ENCODE results near the gene CADM1. TPM values are rescaled to one million over a fixed set of nuclear protein-coding genes. Genes with fewer than 3 reads are reported as not detected.

CADM1 gene
- total RNA-seq, 1 experiment from 2014 or later: 12.9 TPM

GRCh38 chr11:115550291-115551059 lies 46.3 kb upstream of the CADM1 start:
- POLR2A ChIA-PET (ENCODE audit: low non-redundant PET): no interaction called here
- Histone ChIP-seq H3K4me3 (ENCODE audit: low read depth, low read length, poor library complexity, severe bottlenecking) (no peak overlapping the region), H3K4me1 (ENCODE audit: insufficient read depth, low read length, poor library complexity, severe bottlenecking) (no peaks in the 10 kb centered on the region), H3K36me3 (ENCODE audit: insufficient read depth, low read length, poor library complexity, severe bottlenecking) (no peaks in the 10 kb centered on the region), H3K27me3 (replicated peaks; ENCODE audit: insufficient read depth, low read depth, low read length, poor library complexity) (no peaks in the 10 kb centered on the region), H3K9me3 (ENCODE audit: low read depth, low read length, poor library complexity, severe bottlenecking) (no peaks in the 10 kb centered on the region), H3K27ac (ENCODE audit: low read depth, low read length, poor library complexity, severe bottlenecking) (no peak overlapping the region)
- TF ChIP-seq CTCF (conservative IDR thresholded peaks at IDR 0.05; ENCODE audit: low read depth, low read length): no peak
- TF ChIP-seq EZH2 (IDR thresholded peaks at IDR 0.05; ENCODE audit: borderline replicate concordance, low read depth, low read length, poor library complexity, severe bottlenecking): no peak
- no peak for DNase-seq (ENCODE audit: low spot score)
- intact Hi-C loops (cut with micrococcal nuclease; ENCODE audit: unreplicated experiment): no loop called here
- CTCF ChIA-PET: no interaction called here
- BruUV-seq (replicated peaks): no TSS peak

- ChIA-PET POLR2A (ENCODE audit: low non-redundant PET) (no interaction called here), CTCF (no interaction called here)
- H3K27me3 ChIP-seq (replicated peaks; ENCODE audit: insufficient read depth, low read depth, low read length, poor library complexity): no peaks in the 10 kb centered on the region
- intact Hi-C loops (cut with micrococcal nuclease; ENCODE audit: unreplicated experiment): no loop called here
- no peak for DNase-seq (ENCODE audit: low spot score)
- TF ChIP-seq CTCF (conservative IDR thresholded peaks at IDR 0.05; ENCODE audit: low read depth, low read length) (no peak), EZH2 (IDR thresholded peaks at IDR 0.05; ENCODE audit: borderline replicate concordance, low read depth, low read length, poor library complexity, severe bottlenecking) (no peak)
- H3K9me3 ChIP-seq (ENCODE audit: low read depth, low read length, poor library complexity, severe bottlenecking): no peaks in the 10 kb centered on the region
- no peaks in the 10 kb centered on the region for H3K4me1 ChIP-seq (ENCODE audit: insufficient read depth, low read length, poor library complexity, severe bottlenecking)
- no peaks in the 10 kb centered on the region for H3K36me3 ChIP-seq (ENCODE audit: insufficient read depth, low read length, poor library complexity, severe bottlenecking)
- no peak overlapping the region for H3K4me3 ChIP-seq (ENCODE audit: low read depth, low read length, poor library complexity, severe bottlenecking)
- H3K27ac ChIP-seq (ENCODE audit: low read depth, low read length, poor library complexity, severe bottlenecking): no peak overlapping the region
- no TSS peak for BruUV-seq (replicated peaks)
Measured at GRCh38 chr11:115548878-115549528, 44.8 kb upstream of the CADM1 start.

GRCh38 chr11:115545581-115546210 lies 41.5 kb upstream of the CADM1 start:
- Histone ChIP-seq H3K9me3 (ENCODE audit: low read depth, low read length, poor library complexity, severe bottlenecking) (no peaks in the 10 kb centered on the region), H3K27ac (ENCODE audit: low read depth, low read length, poor library complexity, severe bottlenecking) (no peak overlapping the region), H3K36me3 (ENCODE audit: insufficient read depth, low read length, poor library complexity, severe bottlenecking) (no peaks in the 10 kb centered on the region), H3K4me1 (ENCODE audit: insufficient read depth, low read length, poor library complexity, severe bottlenecking) (no peaks in the 10 kb centered on the region), H3K4me3 (ENCODE audit: low read depth, low read length, poor library complexity, severe bottlenecking) (no peak overlapping the region), H3K27me3 (replicated peaks; ENCODE audit: insufficient read depth, low read depth, low read length, poor library complexity) (no peaks in the 10 kb centered on the region)
- ChIA-PET CTCF (no interaction called here), POLR2A (ENCODE audit: low non-redundant PET) (no interaction called here)
- intact Hi-C loops (cut with micrococcal nuclease; ENCODE audit: unreplicated experiment): no loop called here
- no peak for TF ChIP-seq CTCF (conservative IDR thresholded peaks at IDR 0.05; ENCODE audit: low read depth, low read length)
- no peak for TF ChIP-seq EZH2 (IDR thresholded peaks at IDR 0.05; ENCODE audit: borderline replicate concordance, low read depth, low read length, poor library complexity, severe bottlenecking)
- DNase-seq (ENCODE audit: low spot score): no peak
- BruUV-seq (replicated peaks): no TSS peak
